Thyroid gland (tissue), 4 donors: ENCODE results near the gene CXCR6.

Experiments
- POLR2A ChIP-seq, 2 donors: fragments of 450-650 bp; IDR thresholded peaks; one replicate each; pipeline ENCODE4 v1.6.1; 2017; ENCODE audit warnings: antibody characterized with exemption in 2 of 2, mild to moderate bottlenecking in 2 of 2, moderate library complexity in 1 of 2
- TF ChIP-seq, protein P1 (sequence below), 6 experiments: fragments of 200-600 bp in 3 of 6; fragments of 450-650 bp in 3 of 6; sonication (generic) in 3 of 6; IDR thresholded peaks; one replicate each; pipeline ENCODE4 v1.5.1; 2016 to 2019; ENCODE audit warnings: antibody characterized with exemption in 6 of 6, mild to moderate bottlenecking in 2 of 6, inconsistent platforms in 1 of 6, moderate library complexity in 1 of 6

DNA sequence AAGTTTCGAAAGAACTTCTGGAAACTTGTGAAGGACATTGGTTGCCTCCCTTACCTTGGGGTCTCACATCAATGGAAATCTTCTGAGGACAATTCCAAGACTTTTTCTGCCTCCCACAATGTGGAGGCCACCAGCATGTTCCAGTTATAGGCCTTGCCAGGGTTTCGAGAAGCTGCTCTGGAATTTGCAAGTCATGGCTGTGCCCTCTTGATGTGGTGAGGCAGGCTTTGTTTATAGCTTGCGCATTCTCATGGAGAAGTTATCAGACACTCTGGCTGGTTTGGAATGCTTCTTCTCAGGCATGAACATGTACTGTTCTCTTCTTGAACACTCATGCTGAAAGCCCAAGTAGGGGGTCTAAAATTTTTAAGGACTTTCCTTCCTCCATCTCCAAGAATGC is 4.1 kb downstream of the CXCR6 start:
- TF ChIP-seq, protein P1, sequence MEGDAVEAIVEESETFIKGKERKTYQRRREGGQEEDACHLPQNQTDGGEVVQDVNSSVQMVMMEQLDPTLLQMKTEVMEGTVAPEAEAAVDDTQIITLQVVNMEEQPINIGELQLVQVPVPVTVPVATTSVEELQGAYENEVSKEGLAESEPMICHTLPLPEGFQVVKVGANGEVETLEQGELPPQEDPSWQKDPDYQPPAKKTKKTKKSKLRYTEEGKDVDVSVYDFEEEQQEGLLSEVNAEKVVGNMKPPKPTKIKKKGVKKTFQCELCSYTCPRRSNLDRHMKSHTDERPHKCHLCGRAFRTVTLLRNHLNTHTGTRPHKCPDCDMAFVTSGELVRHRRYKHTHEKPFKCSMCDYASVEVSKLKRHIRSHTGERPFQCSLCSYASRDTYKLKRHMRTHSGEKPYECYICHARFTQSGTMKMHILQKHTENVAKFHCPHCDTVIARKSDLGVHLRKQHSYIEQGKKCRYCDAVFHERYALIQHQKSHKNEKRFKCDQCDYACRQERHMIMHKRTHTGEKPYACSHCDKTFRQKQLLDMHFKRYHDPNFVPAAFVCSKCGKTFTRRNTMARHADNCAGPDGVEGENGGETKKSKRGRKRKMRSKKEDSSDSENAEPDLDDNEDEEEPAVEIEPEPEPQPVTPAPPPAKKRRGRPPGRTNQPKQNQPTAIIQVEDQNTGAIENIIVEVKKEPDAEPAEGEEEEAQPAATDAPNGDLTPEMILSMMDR (IDR thresholded peaks at IDR 0.05): no peak
- no peak for TF ChIP-seq POLR2A (IDR thresholded peaks at IDR 0.05)
